Loucy (cell line): Measurements from ENCODE around the gene PELI2.

ENCODE experiments used
- EZH2phosphoT487 ChIP-seq: fragments of 200-600 bp; IDR thresholded peaks from 2 replicates; pipeline ENCODE4 v1.6.1; 2018; ENCODE audit warnings: antibody characterized with exemption, mild to moderate bottlenecking, moderate library complexity, borderline replicate concordance
- TF ChIP-seq, protein P1 (sequence below): fragments of 200-600 bp; sonication (generic); conservative IDR thresholded peaks from 2 replicates; pipeline ENCODE4 v1.5.1; 2014; ENCODE audit warnings: mild to moderate bottlenecking, antibody characterized with exemption, low read length

DNA sequence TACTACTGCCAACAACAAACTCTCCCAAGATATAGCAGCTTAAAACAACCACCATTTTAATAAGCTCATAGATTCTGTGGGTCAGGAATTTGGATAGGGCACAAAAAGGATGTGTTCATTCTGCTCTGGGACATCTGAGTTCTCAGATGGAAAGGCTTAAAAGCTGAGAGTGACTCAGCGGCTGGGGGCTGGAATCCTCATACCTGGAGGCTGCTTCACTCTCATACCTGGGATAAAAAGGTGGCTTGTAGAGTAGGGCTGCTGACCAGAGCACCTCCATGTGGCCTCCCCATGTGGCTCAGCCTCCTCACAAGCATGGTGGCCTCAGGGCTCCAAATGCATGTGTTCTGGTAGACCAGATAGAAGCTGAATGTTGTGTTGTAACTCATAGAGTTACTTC, 20.2 kb upstream of the PELI2 start:
- no peak for TF ChIP-seq EZH2phosphoT487
- TF ChIP-seq, protein P1, sequence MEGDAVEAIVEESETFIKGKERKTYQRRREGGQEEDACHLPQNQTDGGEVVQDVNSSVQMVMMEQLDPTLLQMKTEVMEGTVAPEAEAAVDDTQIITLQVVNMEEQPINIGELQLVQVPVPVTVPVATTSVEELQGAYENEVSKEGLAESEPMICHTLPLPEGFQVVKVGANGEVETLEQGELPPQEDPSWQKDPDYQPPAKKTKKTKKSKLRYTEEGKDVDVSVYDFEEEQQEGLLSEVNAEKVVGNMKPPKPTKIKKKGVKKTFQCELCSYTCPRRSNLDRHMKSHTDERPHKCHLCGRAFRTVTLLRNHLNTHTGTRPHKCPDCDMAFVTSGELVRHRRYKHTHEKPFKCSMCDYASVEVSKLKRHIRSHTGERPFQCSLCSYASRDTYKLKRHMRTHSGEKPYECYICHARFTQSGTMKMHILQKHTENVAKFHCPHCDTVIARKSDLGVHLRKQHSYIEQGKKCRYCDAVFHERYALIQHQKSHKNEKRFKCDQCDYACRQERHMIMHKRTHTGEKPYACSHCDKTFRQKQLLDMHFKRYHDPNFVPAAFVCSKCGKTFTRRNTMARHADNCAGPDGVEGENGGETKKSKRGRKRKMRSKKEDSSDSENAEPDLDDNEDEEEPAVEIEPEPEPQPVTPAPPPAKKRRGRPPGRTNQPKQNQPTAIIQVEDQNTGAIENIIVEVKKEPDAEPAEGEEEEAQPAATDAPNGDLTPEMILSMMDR = no peak
